Adrenal gland (tissue), 5 donors: ENCODE measurements around the gene KIDINS220.

ENCODE experiments used
- CTCF ChIP-seq, 6 experiments: fragments of 450-650 bp in 4 of 6; fragments of 200-600 bp in 2 of 6; sonication (generic) in 1 of 6; IDR thresholded peaks; 1 replicate in 5 of 6; 2 replicates in 1 of 6; pipeline versions ENCODE4 v1.5.1 to v1.8.0; 2016 to 2021; ENCODE audit warnings: antibody characterized with exemption in 6 of 6, mild to moderate bottlenecking in 2 of 6, moderate library complexity in 1 of 6
- POLR2A ChIP-seq, 2 donors: fragments of 450-650 bp; IDR thresholded peaks; one replicate each; pipeline ENCODE4 v1.6.1; 2017; ENCODE audit warnings: antibody characterized with exemption in 2 of 2, mild to moderate bottlenecking in 2 of 2, moderate library complexity in 1 of 2
- donor health status: DM: no; HTN: no; CAD: no.

GRCh38 chr2:8794923-8795825 is 42.2 kb downstream of the KIDINS220 start:
- TF ChIP-seq CTCF (IDR thresholded peaks at IDR 0.05): no peak
- no peak for TF ChIP-seq POLR2A (IDR thresholded peaks at IDR 0.05)
